ENCODE results near the gene FHOD1.

- TF ChIP-seq EZH2 (IDR thresholded peaks at IDR 0.05; ENCODE audit: low read length, unreplicated experiment), result no peak
- no peak for TF ChIP-seq CTCF (conservative IDR thresholded peaks at IDR 0.05; ENCODE audit: low read depth, low read length)
- TF ChIP-seq EZH2phosphoT487 (IDR thresholded peaks at IDR 0.05; ENCODE audit: borderline replicate concordance, low read length), result no peak
Observed at GRCh38 chr16:67247192-67248072, at the start of gene FHOD1.
